Measurements from ENCODE around the gene DIO2. TPM values are rescaled to one million over a fixed set of nuclear protein-coding genes. Genes with fewer than 3 reads are reported as not detected.

The DIO2 gene
- polyA plus RNA-seq, 2 of the 4 experiments (the other 2 are of a cell fraction) = 35.3 to 72.5 TPM

DNA sequence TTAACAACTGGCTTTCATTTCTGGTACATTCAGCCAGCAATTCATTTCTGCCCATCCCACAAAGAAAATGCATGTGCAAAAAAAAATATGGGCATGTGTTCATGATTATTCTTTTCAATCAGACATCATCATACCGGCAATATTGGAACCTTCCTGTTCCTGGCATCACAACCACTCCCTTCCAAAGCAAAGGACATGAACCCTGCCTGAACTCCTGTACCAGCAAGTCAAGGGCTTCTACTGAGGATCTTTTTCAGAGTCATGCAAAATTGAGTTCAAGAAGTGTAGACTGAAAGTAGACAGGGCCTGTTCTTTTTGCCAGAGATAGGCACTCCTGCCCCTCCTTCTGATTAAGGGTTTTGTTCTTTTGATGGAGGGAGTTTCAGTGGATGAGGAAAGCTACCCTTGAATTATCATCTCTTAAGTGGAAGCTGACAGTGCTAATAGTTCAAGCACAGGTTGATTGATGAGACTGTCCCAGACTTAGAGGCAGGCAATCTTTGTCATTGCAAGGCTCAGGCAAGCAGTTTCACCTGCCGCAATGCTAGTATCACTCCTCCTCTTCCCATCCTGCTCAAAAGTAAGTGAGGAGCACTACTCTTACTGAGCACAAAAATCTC, 22.3 kb upstream of the DIO2 start:
- ChIA-PET CTCF (interaction anchor here (0.6 kb wide), 1 partner anchor 170 kb away, joined by 3 read pairs; no protein-coding TSS in a partner anchor), POLR2A (no interaction called here)
- FAIRE-seq (no peak), DNase-seq (ENCODE audit: low read depth in 1 of 2, low spot score in 1 of 2) (no peak), ATAC-seq (no peak)
- no peaks in the 10 kb centered on the region for H3K4me1 ChIP-seq
- no peak overlapping the region for H3K4me2 ChIP-seq
- TF ChIP-seq ZSCAN20 (CRISPR knock-in tag; IDR thresholded peaks at IDR 0.05) (no peak), HOXA7 (CRISPR knock-in tag; IDR thresholded peaks at IDR 0.05) (no peak), RARB (CRISPR knock-in tag; IDR thresholded peaks at IDR 0.05) (no peak), REST (IDR thresholded peaks at IDR 0.05) (no peak), ELK1 (IDR thresholded peaks at IDR 0.05; ENCODE audit: low read depth, low read length) (no peak), NR3C1 (IDR thresholded peaks at IDR 0.05) (no peak), ZFP36 (IDR thresholded peaks at IDR 0.05; ENCODE audit: borderline replicate concordance, partially characterized antibody) (no peak), CBX8 (IDR thresholded peaks at IDR 0.05) (no peak), FOXS1 (CRISPR knock-in tag; IDR thresholded peaks at IDR 0.05) (no peak)
- TF ChIP-seq, protein P1, sequence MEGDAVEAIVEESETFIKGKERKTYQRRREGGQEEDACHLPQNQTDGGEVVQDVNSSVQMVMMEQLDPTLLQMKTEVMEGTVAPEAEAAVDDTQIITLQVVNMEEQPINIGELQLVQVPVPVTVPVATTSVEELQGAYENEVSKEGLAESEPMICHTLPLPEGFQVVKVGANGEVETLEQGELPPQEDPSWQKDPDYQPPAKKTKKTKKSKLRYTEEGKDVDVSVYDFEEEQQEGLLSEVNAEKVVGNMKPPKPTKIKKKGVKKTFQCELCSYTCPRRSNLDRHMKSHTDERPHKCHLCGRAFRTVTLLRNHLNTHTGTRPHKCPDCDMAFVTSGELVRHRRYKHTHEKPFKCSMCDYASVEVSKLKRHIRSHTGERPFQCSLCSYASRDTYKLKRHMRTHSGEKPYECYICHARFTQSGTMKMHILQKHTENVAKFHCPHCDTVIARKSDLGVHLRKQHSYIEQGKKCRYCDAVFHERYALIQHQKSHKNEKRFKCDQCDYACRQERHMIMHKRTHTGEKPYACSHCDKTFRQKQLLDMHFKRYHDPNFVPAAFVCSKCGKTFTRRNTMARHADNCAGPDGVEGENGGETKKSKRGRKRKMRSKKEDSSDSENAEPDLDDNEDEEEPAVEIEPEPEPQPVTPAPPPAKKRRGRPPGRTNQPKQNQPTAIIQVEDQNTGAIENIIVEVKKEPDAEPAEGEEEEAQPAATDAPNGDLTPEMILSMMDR (IDR thresholded peaks at IDR 0.05) = no peak
- 72% methylated on average over 2 of the region's 2 CpGs for WGBS (ENCODE audit: missing lambda C conversion rate)
- no peak overlapping the region for H3K4me3 ChIP-seq
- H3K27ac ChIP-seq = no peak overlapping the region
- H3K9me3 ChIP-seq = peaks cover 44% of the 10 kb centered on the region

DNA sequence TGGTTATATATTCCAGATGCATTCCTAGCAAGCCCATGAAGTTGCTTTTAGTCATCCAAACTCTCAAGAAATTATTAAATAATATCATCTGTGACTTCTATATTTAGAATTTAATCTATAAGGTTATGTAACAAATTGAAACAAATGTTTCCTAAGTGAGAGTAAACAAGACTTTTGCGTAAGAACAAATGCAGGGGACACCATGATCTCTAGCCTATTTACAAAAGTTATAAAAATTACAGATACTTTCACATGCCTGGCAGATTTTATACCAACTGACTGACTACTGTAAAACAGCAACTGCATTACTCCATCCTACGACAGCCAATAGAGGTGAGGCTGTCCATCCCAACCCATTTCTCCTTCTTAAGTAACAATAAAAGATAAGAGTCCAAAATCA, 20.4 kb upstream of the DIO2 start:
- Histone ChIP-seq H3K27ac (no peak overlapping the region), H3K4me3 (no peak overlapping the region), H3K4me1 (no peaks in the 10 kb centered on the region), H3K9me3 (peaks cover 36% of the 10 kb centered on the region), H3K4me2 (no peak overlapping the region)
- TF ChIP-seq CEBPB (IDR thresholded peaks at IDR 0.05) = no peak
- no peak for TF ChIP-seq EHMT2 (IDR thresholded peaks at IDR 0.05; ENCODE audit: low read depth)
- TF ChIP-seq, protein P2, sequence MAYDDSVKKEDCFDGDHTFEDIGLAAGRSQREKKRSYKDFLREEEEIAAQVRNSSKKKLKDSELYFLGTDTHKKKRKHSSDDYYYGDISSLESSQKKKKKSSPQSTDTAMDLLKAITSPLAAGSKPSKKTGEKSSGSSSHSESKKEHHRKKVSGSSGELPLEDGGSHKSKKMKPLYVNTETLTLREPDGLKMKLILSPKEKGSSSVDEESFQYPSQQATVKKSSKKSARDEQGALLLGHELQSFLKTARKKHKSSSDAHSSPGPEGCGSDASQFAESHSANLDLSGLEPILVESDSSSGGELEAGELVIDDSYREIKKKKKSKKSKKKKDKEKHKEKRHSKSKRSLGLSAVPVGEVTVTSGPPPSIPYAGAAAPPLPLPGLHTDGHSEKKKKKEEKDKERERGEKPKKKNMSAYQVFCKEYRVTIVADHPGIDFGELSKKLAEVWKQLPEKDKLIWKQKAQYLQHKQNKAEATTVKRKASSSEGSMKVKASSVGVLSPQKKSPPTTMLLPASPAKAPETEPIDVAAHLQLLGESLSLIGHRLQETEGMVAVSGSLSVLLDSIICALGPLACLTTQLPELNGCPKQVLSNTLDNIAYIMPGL (CRISPR knock-in tag; IDR thresholded peaks at IDR 0.05; ENCODE audit: borderline replicate concordance) = no peak
- TF ChIP-seq CHD4 (IDR thresholded peaks at IDR 0.05; ENCODE audit: borderline replicate concordance) = no peak
- no peak for TF ChIP-seq REST (IDR thresholded peaks at IDR 0.05)
- TF ChIP-seq KDM1A (IDR thresholded peaks at IDR 0.05; ENCODE audit: low read depth) = no peak
- TF ChIP-seq RARB (CRISPR knock-in tag; IDR thresholded peaks at IDR 0.05) = no peak
- TF ChIP-seq ELK1 (IDR thresholded peaks at IDR 0.05; ENCODE audit: low read depth, low read length) = no peak
- no peak for TF ChIP-seq ZC3H11A (IDR thresholded peaks at IDR 0.05)
- no peak for TF ChIP-seq CBX2 (IDR thresholded peaks at IDR 0.05; ENCODE audit: borderline replicate concordance, low read depth)
- no peak for TF ChIP-seq NPAS2 (CRISPR knock-in tag; IDR thresholded peaks at IDR 0.05; ENCODE audit: borderline replicate concordance)
- no peak for TF ChIP-seq SREBF2 (IDR thresholded peaks at IDR 0.05)
- TF ChIP-seq NR3C1 (IDR thresholded peaks at IDR 0.05) = no peak
- TF ChIP-seq HOXB13 (CRISPR knock-in tag; IDR thresholded peaks at IDR 0.05; ENCODE audit: low read depth) = no peak
- TF ChIP-seq RFX5 (IDR thresholded peaks at IDR 0.05) = no peak
- TF ChIP-seq POLR2AphosphoS2 (conservative IDR thresholded peaks at IDR 0.05; ENCODE audit: low read length) = no peak
- 74% methylated on average over 2 of the region's 2 CpGs for WGBS (ENCODE audit: missing lambda C conversion rate)
- CTCF ChIA-PET = no interaction called here
- DNase-seq (ENCODE audit: low read depth in 1 of 2, low spot score in 1 of 2) (no peak), ATAC-seq (no peak), FAIRE-seq (no peak)
- POLR2A ChIA-PET = no interaction called here
